ENCODE measurements around the gene COX10. TPM values are rescaled to one million over a fixed set of nuclear protein-coding genes. Genes with fewer than 3 reads are reported as not detected.

The COX10 gene
- total RNA-seq, 2 donors from 2014 or later: 16.8 to 25.7 TPM

DNA sequence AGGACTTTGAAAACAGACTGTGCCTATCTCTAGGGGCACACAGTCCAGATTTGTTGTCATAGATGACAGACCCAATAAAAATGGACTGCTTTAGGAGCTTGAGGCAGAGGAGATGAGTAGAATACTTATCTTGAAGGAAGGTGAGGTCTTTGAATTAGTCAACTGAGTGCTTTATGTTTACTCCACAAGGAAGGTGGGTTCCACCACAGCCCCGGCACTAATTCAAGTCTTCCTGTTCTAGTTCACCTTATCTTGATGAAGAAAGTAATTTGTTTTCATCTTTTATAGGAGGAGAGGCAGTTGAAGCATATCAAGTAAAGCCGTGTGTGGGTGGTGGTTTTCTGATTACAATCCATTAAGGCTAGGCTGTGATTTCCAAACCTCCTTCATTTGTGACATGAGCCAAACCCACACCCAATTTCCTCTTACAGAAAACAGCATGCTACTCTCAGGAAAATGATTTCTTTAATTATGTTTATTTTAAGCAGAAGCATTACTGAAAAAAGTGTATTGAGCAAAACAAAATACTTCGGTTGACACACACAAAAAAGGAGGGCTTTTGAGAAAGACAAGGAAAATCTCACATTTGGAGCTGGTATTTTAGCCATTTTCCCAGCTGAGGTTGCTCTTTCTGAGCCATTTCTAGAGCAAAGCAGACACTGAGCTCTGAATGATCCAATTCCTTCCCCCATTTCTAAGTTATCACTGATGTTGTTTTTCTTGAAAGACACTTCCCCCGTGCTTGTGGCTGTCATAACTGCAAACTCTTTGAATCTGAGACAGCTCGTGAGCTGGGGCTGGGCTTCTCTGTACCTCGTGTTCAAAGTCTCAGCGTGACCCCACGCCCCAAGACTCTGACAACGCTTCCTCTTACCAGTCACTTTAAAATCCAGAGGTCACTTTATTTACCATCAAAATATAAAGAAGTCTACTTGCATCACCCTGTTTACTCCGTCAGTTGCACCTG lies 132.0 kb downstream of the COX10 start:
- peak; percentile 30 to 64 for ATAC-seq
- DNase-seq (ENCODE audit: low spot score in 2 of 2): no peak
- H3K36me3 Mint-ChIP-seq: peaks cover 7 to 39% of the 10 kb centered on the region in 2 donors
- peak overlapping the region; percentile 67 to 79 for H3K27ac Mint-ChIP-seq
- H3K9me3 Mint-ChIP-seq: peaks cover 0 to 6% of the 10 kb centered on the region in 2 donors

GRCh38 chr17:14201988-14202380 lies 132.7 kb downstream of the COX10 start:
- ATAC-seq (no peak), DNase-seq (ENCODE audit: low spot score in 2 of 2) (no peak)
- Mint-ChIP-seq H3K27ac (peak overlapping the region; percentile 67 to 79), H3K9me3 (peaks cover 0 to 6% of the 10 kb centered on the region in 2 donors), H3K36me3 (peaks cover 7 to 34% of the 10 kb centered on the region in 2 donors)

DNA sequence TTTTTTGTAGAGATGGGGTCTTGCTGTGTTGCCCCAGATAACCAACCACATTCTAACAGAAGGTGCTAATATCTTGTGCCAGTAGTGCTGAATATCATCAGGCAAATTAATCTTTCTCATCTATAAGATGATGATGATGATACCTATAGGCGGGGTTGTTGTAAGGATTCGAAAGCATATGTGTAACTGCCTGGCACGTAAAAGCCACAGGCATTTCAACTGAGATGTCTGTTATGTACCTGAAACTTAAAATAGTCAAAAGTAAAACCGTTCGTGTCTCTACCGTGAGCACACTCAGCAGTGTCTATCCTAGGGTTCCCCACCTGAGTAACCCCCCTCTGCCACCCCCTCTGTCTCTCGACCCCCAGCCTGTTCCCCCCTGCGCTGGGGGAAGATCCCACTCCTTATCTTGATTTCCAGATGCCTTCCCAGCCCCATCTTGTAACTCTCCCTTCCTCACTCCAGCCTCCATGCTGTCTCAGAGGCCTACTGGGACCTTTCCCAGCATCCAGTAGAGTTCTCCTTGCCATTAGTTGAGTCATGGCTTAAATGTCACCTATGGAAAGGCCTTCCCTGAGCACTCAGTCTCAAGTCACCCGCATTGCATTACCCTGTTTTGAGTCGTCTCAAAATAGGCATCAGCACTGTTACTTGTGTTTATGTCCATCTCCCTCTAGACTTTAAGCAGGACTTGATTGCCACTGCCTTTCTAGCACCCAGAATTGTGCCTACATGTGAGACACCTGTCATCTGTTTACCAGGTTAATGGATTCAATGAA lies 133.3 kb downstream of the COX10 start:
- ATAC-seq: peak; percentile 23 to 43
- DNase-seq (ENCODE audit: low spot score in 2 of 2): no peak
- Mint-ChIP-seq H3K27ac (peak overlapping the region; percentile 67 to 95), H3K36me3 (peaks cover 10 to 39% of the 10 kb centered on the region in 2 donors), H3K9me3 (peaks cover 0 to 6% of the 10 kb centered on the region in 2 donors)

DNA sequence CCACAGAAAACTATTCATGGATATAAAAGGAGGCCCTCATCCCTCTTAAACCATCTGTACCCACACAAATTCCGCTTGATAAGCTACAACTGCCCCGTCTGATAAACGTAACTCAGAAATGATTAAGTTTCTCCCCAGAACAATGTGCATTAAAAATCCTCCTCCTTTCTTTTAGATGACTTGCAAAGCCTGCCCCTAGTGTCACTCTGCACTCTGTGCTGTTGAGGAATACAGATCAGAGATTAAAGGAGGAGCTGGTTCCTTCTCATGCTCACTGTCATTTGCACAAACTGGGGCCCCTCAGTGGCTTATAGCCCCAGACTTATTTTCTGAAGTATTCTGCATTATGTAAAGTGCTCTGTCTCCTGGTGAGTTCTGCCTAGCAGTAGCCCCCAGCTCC lies 134.1 kb downstream of the COX10 start:
- Mint-ChIP-seq H3K9me3 (peaks cover 0 to 6% of the 10 kb centered on the region in 2 donors), H3K36me3 (peaks cover 9 to 43% of the 10 kb centered on the region in 2 donors), H3K27ac (peak overlapping the region; percentile 24 to 57)
- ATAC-seq (peak in 1 of 2 donors; percentile 25), DNase-seq (ENCODE audit: low spot score in 2 of 2) (no peak)

GRCh38 chr17:14204084-14204483 lies 134.8 kb downstream of the COX10 start:
- Mint-ChIP-seq H3K9me3 (peaks cover 0 to 1% of the 10 kb centered on the region in 2 donors), H3K36me3 (peaks cover 4 to 39% of the 10 kb centered on the region in 2 donors), H3K27ac (no peak overlapping the region)
- ATAC-seq: no peak
- no peak for DNase-seq (ENCODE audit: low spot score in 2 of 2)

DNA sequence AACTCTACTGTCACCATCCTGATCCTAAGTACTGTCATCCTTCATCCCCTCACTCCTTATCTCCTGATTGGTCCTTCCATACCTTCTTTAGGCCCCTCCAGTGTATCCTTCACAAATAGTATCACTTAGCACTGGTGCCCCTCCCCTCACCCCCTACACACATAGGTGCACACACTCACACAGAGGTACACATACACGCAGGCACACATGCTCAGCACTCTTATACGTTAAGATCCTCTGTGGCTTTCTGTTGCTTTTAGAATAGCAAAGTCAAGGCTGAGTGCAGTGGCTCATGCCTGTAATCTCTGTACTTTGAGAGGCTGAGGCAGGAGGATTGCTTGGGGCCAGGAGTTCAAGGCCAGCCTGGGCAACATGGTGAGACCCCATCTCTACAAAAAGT lies 135.2 kb downstream of the COX10 start:
- H3K27ac Mint-ChIP-seq: no peak overlapping the region
- peaks cover 5 to 34% of the 10 kb centered on the region in 2 donors for H3K36me3 Mint-ChIP-seq
- no peaks in the 10 kb centered on the region for H3K9me3 Mint-ChIP-seq
- ATAC-seq (no peak), DNase-seq (ENCODE audit: low spot score in 2 of 2) (no peak)

DNA sequence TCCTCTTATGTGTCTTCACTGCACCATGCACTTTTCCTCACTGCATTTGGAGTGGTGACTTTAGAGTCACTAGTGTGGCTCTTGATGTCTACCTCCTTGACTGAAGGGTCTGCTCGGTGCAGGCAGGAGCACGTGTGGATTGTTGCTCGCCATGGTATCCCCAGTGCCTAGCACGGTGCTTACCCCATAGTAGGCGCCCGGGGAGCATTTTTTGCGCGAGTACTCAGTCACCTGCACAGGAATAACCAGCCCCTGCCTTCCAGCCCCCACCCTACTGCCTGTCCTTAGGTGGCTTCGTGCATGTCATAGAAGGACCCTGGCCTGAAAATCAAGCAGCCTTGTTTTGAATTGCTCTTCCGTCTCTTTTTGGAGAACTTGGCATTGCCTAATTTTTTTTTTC lies 136.1 kb downstream of the COX10 start:
- DNase-seq (ENCODE audit: low spot score in 2 of 2) (no peak), ATAC-seq (no peak)
- H3K27ac Mint-ChIP-seq: peak overlapping the region in 1 of 2 donors; percentile 92
- H3K36me3 Mint-ChIP-seq: peaks cover 13 to 31% of the 10 kb centered on the region in 2 donors
- H3K9me3 Mint-ChIP-seq: no peaks in the 10 kb centered on the region

DNA sequence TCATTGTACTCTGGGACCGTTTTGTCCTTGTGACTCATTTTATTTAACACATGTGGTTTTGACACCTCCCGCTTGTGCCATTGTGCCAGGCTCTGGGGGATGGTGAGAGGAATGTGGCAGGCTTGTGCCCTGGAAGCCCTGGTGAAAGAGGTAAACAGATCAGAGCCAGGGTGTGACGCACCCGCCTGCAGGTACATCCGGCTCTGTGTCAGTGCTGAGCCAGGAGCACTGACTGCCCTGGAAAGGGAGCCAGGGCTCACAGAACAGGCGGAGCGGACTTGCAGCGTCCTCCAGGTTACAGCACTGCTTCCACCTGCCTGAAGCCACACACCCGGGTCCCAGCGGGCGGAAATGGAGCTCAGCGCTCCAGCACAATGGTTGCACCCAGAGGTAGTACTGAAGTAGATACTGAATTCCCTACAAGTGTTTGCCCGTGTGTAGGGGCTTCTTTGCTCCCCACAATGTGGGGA lies 136.7 kb downstream of the COX10 start:
- H3K27ac Mint-ChIP-seq: no peak overlapping the region
- no peaks in the 10 kb centered on the region for H3K9me3 Mint-ChIP-seq
- DNase-seq (ENCODE audit: low spot score in 2 of 2): peak in 1 of 2 donors; percentile 59
- ATAC-seq: peak; percentile 65 to 77
- H3K36me3 Mint-ChIP-seq: peaks cover 13 to 35% of the 10 kb centered on the region in 2 donors

DNA sequence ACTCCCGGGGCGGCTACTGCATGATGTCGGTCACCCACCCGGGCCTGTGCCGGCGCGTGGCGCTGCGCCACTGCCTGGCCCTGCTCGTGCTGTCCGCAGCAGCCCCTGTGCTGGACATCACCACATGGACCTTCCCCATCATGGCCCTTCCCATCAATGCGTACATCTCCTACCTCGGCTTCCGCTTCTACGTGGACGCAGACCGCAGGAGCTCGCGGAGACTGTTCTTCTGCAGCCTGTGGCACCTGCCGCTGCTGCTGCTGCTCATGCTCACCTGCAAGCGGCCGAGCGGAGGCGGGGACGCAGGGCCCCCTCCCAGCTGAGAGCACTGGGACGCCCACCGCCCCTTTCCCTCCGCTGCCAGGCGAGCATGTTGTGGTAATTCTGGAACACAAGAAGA lies 137.6 kb downstream of the COX10 start:
- DNase-seq (ENCODE audit: low spot score in 2 of 2) (no peak), ATAC-seq (no peak)
- no peaks in the 10 kb centered on the region for H3K9me3 Mint-ChIP-seq
- peaks cover 13 to 43% of the 10 kb centered on the region in 2 donors for H3K36me3 Mint-ChIP-seq
- no peak overlapping the region for H3K27ac Mint-ChIP-seq

DNA sequence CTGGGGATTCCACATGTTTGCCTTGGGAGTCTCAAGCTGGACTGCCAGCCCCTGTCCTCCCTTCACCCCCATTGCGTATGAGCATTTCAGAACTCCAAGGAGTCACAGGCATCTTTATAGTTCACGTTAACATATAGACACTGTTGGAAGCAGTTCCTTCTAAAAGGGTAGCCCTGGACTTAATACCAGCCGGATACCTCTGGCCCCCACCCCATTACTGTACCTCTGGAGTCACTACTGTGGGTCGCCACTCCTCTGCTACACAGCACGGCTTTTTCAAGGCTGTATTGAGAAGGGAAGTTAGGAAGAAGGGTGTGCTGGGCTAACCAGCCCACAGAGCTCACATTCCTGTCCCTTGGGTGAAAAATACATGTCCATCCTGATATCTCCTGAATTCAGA lies 138.5 kb downstream of the COX10 start:
- Mint-ChIP-seq H3K36me3 (peaks cover 13 to 49% of the 10 kb centered on the region in 2 donors), H3K9me3 (no peaks in the 10 kb centered on the region), H3K27ac (no peak overlapping the region)
- ATAC-seq: no peak
- DNase-seq (ENCODE audit: low spot score in 2 of 2): no peak

- H3K27ac Mint-ChIP-seq: no peak overlapping the region
- DNase-seq (ENCODE audit: low spot score in 2 of 2) (no peak), ATAC-seq (no peak)
- no peaks in the 10 kb centered on the region for H3K9me3 Mint-ChIP-seq
- peaks cover 13 to 51% of the 10 kb centered on the region in 2 donors for H3K36me3 Mint-ChIP-seq
Measured at GRCh38 chr17:14209215-14209614, 139.9 kb downstream of the COX10 start.

DNA sequence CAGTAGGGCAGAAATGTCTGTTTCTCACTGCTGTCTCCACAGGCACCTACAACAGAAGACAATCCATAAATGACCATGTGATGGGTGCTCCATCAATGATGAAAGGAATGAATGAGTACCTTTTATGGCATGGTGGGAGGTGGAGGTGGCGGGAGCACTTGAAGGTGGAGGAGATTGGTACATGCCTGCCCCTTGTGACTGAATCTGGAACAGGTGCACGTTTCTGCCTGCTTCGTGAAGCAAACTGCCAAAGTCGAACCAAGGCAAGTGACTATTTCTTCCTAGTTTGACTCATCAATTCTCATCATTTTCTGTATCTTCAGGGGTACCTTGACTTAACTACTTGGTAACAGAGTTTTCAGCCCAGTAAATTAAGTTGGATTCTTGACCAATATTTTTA lies 141.9 kb downstream of the COX10 start:
- no peak overlapping the region for H3K27ac Mint-ChIP-seq
- H3K36me3 Mint-ChIP-seq: peaks cover 13 to 37% of the 10 kb centered on the region in 2 donors
- no peaks in the 10 kb centered on the region for H3K9me3 Mint-ChIP-seq
- DNase-seq (ENCODE audit: low spot score in 2 of 2): no peak
- peak in 1 of 2 donors; percentile 49 for ATAC-seq

DNA sequence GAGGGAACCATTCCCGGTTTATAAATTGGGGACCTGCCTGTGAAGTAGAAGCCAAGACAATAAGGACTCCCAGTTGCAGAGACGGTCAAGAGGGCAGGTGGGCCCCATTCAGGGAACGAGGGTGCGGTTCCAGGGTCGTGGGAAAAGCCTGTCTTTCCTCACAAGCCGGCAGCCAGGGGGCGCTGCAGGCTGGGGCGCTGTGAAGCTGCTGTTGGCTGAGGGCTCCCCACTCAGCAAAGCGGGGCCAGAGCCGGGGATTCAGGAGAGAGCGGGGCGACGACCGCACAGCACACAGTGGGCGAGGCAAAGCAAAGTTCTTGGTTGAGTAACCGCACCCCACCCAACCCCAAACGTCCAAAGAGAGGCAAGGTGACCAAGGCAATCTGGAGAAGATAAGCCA lies 142.5 kb downstream of the COX10 start:
- ATAC-seq (peak; percentile 11 to 53), DNase-seq (ENCODE audit: low spot score in 2 of 2) (no peak)
- Mint-ChIP-seq H3K36me3 (peaks cover 13 to 36% of the 10 kb centered on the region in 2 donors), H3K27ac (peak overlapping the region in 1 of 2 donors; percentile 58), H3K9me3 (no peaks in the 10 kb centered on the region)

- H3K9me3 Mint-ChIP-seq: no peaks in the 10 kb centered on the region
- H3K36me3 Mint-ChIP-seq: peaks cover 12 to 32% of the 10 kb centered on the region in 2 donors
- ATAC-seq: no peak
- DNase-seq (ENCODE audit: low spot score in 2 of 2): no peak
- H3K27ac Mint-ChIP-seq: peak overlapping the region in 1 of 2 donors; percentile 37
Measured at GRCh38 chr17:14212401-14212800, 143.1 kb downstream of the COX10 start.

GRCh38 chr17:14214271-14214670 lies 145.0 kb downstream of the COX10 start:
- H3K27ac Mint-ChIP-seq: peak overlapping the region in 1 of 2 donors; percentile 23
- H3K9me3 Mint-ChIP-seq: no peaks in the 10 kb centered on the region
- ATAC-seq: no peak
- peaks cover 9 to 20% of the 10 kb centered on the region in 2 donors for H3K36me3 Mint-ChIP-seq
- DNase-seq (ENCODE audit: low spot score in 2 of 2): no peak

GRCh38 chr17:14222611-14223010 lies 153.3 kb downstream of the COX10 start:
- H3K36me3 Mint-ChIP-seq: no peaks in the 10 kb centered on the region
- DNase-seq (ENCODE audit: low spot score in 2 of 2): no peak
- ATAC-seq: no peak
- H3K27ac Mint-ChIP-seq: no peak overlapping the region
- no peaks in the 10 kb centered on the region for H3K9me3 Mint-ChIP-seq
